ENCODE results near the gene ALDH1A3.

The ALDH1A3 gene

DNA sequence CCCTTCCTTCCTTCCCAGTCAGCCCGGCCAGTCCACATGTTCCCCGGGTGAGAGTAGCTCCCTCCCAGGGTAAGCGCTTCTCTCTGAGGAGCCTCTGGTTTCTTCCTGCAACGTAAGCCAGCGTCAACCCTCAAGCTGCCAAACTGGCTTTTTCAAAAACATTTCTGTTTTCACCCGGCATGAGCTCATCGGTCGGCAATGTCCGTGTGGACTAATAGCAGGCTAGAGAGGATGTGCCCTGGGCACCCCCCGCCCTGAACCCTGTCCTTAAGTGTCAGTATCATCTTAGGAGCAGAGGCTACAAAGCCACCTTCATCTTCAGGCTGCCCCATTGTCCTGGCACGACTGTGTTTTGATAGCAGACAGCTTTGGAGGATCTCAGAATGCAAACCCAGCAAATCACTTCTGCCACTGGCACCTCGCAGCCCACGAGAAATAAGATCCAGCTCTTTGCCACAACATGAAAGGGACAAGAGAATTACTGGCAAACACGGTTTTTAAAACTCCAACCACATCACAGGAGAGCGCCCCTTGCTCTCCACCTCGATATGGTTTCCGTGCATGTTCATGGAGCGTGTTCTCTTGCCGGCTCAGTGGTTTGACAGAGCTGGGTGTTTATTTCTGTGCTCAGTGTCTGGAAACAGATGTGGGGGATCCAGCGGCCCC lies 9.9 kb downstream of the ALDH1A3 start (continued):
- TF ChIP-seq ZNF558 (tag by site-specific recombination; IDR thresholded peaks at IDR 0.05) (no peak), BCL11A (tag by site-specific recombination; IDR thresholded peaks at IDR 0.05; ENCODE audit: low read depth) (no peak), ZNF670 (tag by site-specific recombination; IDR thresholded peaks at IDR 0.05; ENCODE audit: low read depth) (no peak), TRIM28 (IDR thresholded peaks at IDR 0.05; ENCODE audit: borderline replicate concordance, low read length) (no peak), ZNF548 (tag by site-specific recombination; IDR thresholded peaks at IDR 0.05) (no peak), ZNF23 (tag by site-specific recombination; IDR thresholded peaks at IDR 0.05; ENCODE audit: borderline replicate concordance) (no peak), EGR2 (tag by site-specific recombination; IDR thresholded peaks at IDR 0.05; ENCODE audit: low read depth) (no peak), ZNF175 (tag by site-specific recombination; IDR thresholded peaks at IDR 0.05) (no peak)
- TF ChIP-seq, protein P1, sequence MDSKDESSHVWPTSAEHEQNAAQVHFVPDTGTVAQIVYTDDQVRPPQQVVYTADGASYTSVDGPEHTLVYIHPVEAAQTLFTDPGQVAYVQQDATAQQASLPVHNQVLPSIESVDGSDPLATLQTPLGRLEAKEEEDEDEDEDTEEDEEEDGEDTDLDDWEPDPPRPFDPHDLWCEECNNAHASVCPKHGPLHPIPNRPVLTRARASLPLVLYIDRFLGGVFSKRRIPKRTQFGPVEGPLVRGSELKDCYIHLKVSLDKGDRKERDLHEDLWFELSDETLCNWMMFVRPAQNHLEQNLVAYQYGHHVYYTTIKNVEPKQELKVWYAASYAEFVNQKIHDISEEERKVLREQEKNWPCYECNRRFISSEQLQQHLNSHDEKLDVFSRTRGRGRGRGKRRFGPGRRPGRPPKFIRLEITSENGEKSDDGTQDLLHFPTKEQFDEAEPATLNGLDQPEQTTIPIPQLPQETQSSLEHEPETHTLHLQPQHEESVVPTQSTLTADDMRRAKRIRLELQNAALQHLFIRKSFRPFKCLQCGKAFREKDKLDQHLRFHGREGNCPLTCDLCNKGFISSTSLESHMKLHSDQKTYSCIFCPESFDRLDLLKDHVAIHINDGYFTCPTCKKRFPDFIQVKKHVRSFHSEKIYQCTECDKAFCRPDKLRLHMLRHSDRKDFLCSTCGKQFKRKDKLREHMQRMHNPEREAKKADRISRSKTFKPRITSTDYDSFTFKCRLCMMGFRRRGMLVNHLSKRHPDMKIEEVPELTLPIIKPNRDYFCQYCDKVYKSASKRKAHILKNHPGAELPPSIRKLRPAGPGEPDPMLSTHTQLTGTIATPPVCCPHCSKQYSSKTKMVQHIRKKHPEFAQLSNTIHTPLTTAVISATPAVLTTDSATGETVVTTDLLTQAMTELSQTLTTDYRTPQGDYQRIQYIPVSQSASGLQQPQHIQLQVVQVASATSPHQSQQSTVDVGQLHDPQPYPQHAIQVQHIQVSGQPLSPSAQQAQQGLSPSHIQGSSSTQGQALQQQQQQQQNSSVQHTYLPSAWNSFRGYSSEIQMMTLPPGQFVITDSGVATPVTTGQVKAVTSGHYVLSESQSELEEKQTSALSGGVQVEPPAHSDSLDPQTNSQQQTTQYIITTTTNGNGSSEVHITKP (tag by site-specific recombination; IDR thresholded peaks at IDR 0.05), result no peak
- TF ChIP-seq, protein P2, sequence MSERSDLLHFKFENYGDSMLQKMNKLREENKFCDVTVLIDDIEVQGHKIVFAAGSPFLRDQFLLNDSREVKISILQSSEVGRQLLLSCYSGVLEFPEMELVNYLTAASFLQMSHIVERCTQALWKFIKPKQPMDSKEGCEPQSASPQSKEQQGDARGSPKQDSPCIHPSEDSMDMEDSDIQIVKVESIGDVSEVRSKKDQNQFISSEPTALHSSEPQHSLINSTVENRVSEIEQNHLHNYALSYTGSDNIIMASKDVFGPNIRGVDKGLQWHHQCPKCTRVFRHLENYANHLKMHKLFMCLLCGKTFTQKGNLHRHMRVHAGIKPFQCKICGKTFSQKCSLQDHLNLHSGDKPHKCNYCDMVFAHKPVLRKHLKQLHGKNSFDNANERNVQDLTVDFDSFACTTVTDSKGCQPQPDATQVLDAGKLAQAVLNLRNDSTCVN (tag by site-specific recombination; optimal IDR thresholded peaks at IDR 0.05), result no peak
- TF ChIP-seq, protein P3, sequence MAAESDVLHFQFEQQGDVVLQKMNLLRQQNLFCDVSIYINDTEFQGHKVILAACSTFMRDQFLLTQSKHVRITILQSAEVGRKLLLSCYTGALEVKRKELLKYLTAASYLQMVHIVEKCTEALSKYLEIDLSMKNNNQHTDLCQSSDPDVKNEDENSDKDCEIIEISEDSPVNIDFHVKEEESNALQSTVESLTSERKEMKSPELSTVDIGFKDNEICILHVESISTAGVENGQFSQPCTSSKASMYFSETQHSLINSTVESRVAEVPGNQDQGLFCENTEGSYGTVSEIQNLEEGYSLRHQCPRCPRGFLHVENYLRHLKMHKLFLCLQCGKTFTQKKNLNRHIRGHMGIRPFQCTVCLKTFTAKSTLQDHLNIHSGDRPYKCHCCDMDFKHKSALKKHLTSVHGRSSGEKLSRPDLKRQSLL (tag by site-specific recombination; IDR thresholded peaks at IDR 0.05), result no peak

DNA sequence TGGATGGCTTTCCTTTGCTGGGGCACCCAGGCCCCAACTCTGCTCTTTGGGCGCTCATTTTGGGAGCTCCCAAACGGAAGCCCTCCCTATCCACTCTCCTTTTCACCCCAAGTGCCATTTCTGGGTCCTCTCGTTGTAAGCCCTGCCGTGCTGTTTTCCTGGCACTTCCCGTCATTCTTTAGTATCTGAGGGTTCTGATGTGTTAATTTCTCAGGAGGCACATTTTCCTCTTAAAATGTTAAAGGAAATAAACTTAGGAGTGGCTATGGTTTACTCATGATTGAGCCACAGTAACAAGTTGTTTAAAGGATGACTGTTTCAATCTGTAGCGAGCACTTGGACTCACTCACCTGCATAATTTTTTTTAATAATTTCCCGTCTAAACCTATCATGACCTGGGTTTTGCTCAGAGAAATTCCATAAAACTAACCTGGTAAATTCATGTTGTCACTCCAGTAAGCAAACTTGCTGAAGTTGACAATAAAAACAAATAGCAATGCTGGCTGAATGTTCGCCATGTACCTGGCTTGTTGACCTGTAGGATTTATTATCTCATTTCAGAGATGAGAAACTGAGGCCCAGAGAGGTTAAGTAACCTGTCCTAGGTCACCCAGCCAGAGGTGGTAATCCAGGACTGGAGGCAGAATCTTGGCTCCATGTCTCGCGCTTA lies 10.6 kb downstream of the ALDH1A3 start:
- Histone ChIP-seq H3K36me3 (ENCODE audit: control insufficient read depth in 2 of 2, insufficient read depth in 1 of 2, low read length in 2 of 2) (peaks cover 0 to 57% of the 10 kb centered on the region in 2 experiments; a peak in 2 of 3 replicates), H3K4me3 (ENCODE audit: low read depth, low read length) (no peak overlapping the region)
- CTCF ChIA-PET, result interaction anchor here (1.1 to 1.2 kb wide), 2 partner anchors 118 to 353 kb away, joined by 3 to 6 read pairs; no protein-coding TSS in a partner anchor

DNA sequence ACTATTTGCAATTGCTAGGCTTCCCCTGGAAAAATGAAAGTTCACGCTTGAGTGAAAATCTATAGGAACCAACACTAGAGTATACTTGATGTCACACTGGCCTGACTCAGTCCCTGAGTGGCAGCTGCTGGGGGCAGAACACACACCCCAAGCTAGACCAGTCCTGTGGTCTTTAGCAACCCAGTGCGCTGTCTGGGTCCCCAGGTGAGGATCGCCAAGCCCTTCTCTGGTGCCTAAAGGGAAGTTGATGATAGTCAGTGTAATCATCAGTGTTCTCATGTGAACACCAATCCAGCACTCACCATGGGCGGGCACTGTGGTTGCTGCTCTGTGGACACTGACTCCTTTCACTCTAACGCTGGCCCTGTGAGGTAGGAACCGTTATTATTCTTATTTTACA lies 11.2 kb downstream of the ALDH1A3 start:
- Histone ChIP-seq H3K9me3 (ENCODE audit: control insufficient read depth, insufficient read depth, low read depth, low read length) (no peaks in the 10 kb centered on the region), H3K4me1 (ENCODE audit: control insufficient read depth, insufficient read depth, low read length) (no peaks in the 10 kb centered on the region), H3K4me3 (ENCODE audit: low read depth, low read length) (no peak overlapping the region), H3K27ac (ENCODE audit: extremely low read depth, low read depth, low read length) (no peak overlapping the region), H3K36me3 (ENCODE audit: control insufficient read depth in 2 of 2, insufficient read depth in 1 of 2, low read length in 2 of 2) (peaks cover 0 to 59% of the 10 kb centered on the region in 2 experiments; a peak in 2 of 3 replicates)
- ChIA-PET POLR2A (no interaction called here), CTCF (interaction anchor here (0.6 kb wide), 1 partner anchor 619 kb away, joined by 3 read pairs; no protein-coding TSS in a partner anchor)
- TF ChIP-seq ZNF350 (tag by site-specific recombination; IDR thresholded peaks at IDR 0.05) (no peak), ZNF768 (tag by site-specific recombination; IDR thresholded peaks at IDR 0.05) (no peak), GLIS1 (tag by site-specific recombination; IDR thresholded peaks at IDR 0.05) (peak; percentile 70), ZNF133 (tag by site-specific recombination; IDR thresholded peaks at IDR 0.05) (no peak), ZNF416 (tag by site-specific recombination; IDR thresholded peaks at IDR 0.05) (no peak), ZIC2 (tag by site-specific recombination; IDR thresholded peaks at IDR 0.05) (no peak), ZNF658 (tag by site-specific recombination; IDR thresholded peaks at IDR 0.05) (no peak)
- TF ChIP-seq, protein P4, sequence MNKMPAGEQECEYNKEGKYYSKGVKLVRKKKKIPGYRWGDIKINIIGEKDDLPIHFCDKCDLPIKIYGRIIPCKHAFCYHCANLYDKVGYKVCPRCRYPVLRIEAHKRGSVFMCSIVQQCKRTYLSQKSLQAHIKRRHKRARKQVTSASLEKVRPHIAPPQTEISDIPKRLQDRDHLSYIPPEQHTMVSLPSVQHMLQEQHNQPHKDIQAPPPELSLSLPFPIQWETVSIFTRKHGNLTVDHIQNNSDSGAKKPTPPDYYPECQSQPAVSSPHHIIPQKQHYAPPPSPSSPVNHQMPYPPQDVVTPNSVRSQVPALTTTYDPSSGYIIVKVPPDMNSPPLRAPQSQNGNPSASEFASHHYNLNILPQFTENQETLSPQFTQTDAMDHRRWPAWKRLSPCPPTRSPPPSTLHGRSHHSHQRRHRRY (tag by site-specific recombination; IDR thresholded peaks at IDR 0.05), result no peak

More for the DNA sequence above, 10.6 kb downstream of the ALDH1A3 start:
- POLR2A ChIA-PET, result no interaction called here
- Histone ChIP-seq H3K27ac (ENCODE audit: extremely low read depth, low read depth, low read length) (no peak overlapping the region), H3K9me3 (ENCODE audit: control insufficient read depth, insufficient read depth, low read depth, low read length) (no peaks in the 10 kb centered on the region), H3K4me1 (ENCODE audit: control insufficient read depth, insufficient read depth, low read length) (no peaks in the 10 kb centered on the region)
- TF ChIP-seq FEZF1 (tag by site-specific recombination; IDR thresholded peaks at IDR 0.05) (no peak), ZNF23 (tag by site-specific recombination; IDR thresholded peaks at IDR 0.05; ENCODE audit: borderline replicate concordance) (no peak), ZNF530 (tag by site-specific recombination; IDR thresholded peaks at IDR 0.05; ENCODE audit: low read depth) (no peak), ZNF24 (tag by site-specific recombination; IDR thresholded peaks at IDR 0.05) (no peak), ZNF768 (tag by site-specific recombination; IDR thresholded peaks at IDR 0.05) (no peak)
